ENCODE results near the gene CENPU.

- no peak for TF ChIP-seq CTCF (IDR thresholded peaks at IDR 0.05)
- no peak for TF ChIP-seq POLR2A (IDR thresholded peaks at IDR 0.05)
These were observed 38.6 kb downstream of the CENPU start for GRCh38 chr4:184695178-184695896.
